Upper lobe of left lung (tissue), 6 donors: ENCODE measurements around the gene PHAF1. TPM values are rescaled to one million over a fixed set of nuclear protein-coding genes. Genes with fewer than 3 reads are reported as not detected.

Experiments
- ATAC-seq, 2 donors: fragments of 200-7000 bp; cut with Tn5 transposase; one replicate each; pipeline ENCODE4 v1.9.1; 2022; ENCODE audit warnings: mild to moderate bottlenecking in 2 of 2, moderate library complexity in 2 of 2; ENCODE audit not compliant: low FRiP score in 2 of 2
- DNase-seq, 2 donors: peaks; one replicate each; pipeline ENCODE4 v3.0.0-alpha.2; 2019 to 2020
- H3K27ac ChIP-seq, 4 donors: fragments of 200-600 bp; sonication (generic); one replicate each; pipeline ENCODE4 v1.5.1; 2016 to 2019
- H3K27me3 ChIP-seq, 4 donors: fragments of 200-600 bp; sonication (generic); one replicate each; pipeline ENCODE4 v1.5.1; 2017 to 2019
- H3K36me3 ChIP-seq, 4 donors: fragments of 200-600 bp; sonication (generic); one replicate each; pipeline ENCODE4 v1.5.1; 2016 to 2019
- H3K4me1 ChIP-seq, 4 donors: fragments of 200-600 bp; sonication (generic); one replicate each; pipeline ENCODE4 v1.5.1; 2018 to 2019
- H3K4me3 ChIP-seq, 4 donors: fragments of 200-600 bp; sonication (generic); one replicate each; pipeline ENCODE4 v1.5.1; 2017 to 2019; ENCODE audit warnings: mild to moderate bottlenecking in 2 of 4, moderate library complexity in 1 of 4
- H3K9me3 ChIP-seq, 4 donors: fragments of 200-600 bp; sonication (generic); one replicate each; pipeline ENCODE4 v1.5.1; 2018 to 2019
- CTCF ChIP-seq, 6 experiments: fragments of 450-650 bp in 4 of 6; fragments of 200-600 bp in 2 of 6; sonication (generic) in 2 of 6; IDR thresholded peaks; one replicate each; pipeline ENCODE4 v1.5.1; 2016 to 2019; ENCODE audit warnings: antibody characterized with exemption in 6 of 6
- EP300 ChIP-seq, 4 donors: sonication (generic); formaldehyde crosslinking; IDR thresholded peaks; one replicate each; pipeline ENCODE4 v1.5.1; 2017; ENCODE audit warnings: antibody characterized with exemption in 4 of 4, control low read depth in 2 of 4
- POLR2A ChIP-seq, 4 donors: fragments of 450-650 bp; IDR thresholded peaks; one replicate each; pipeline ENCODE4 v1.5.1; 2016 to 2017; ENCODE audit warnings: antibody characterized with exemption in 4 of 4, mild to moderate bottlenecking in 2 of 4
- POLR2AphosphoS5 ChIP-seq, 2 donors: sonication (generic); formaldehyde crosslinking; IDR thresholded peaks; one replicate each; pipeline ENCODE4 v1.5.1; 2017; ENCODE audit warnings: antibody characterized with exemption in 2 of 2
- WGBS, 2 donors: methylation state at CpG; one replicate each; pipeline ENCODE4 v1.1.5; 2017 to 2018; 5-methylcytosine and 5-hydroxymethylcytosine counted together
- total RNA-seq, 6 donors: library from RNA; depleted of rRNA in 4 of 6; stranded (reverse); fragments of >200 nt in 4 of 6; gene quantifications; one replicate each; pipeline versions ENCODE4 v1.1.0 to v1.2.1, GENCODE V29; 2016 to 2021
- donor health status: DM: no; HTN: no; CAD: no; lungs with moderate emphysema.
- donor health status: DM: no; HTN: yes; CAD: no; lungs with severe emphysema.

The PHAF1 gene
- total RNA-seq, 6 donors from 2014 or later = 16.0 to 32.3 (median 21.9) TPM

GRCh38 chr16:67165121-67166078 is 55.7 kb downstream of the PHAF1 start:
- TF ChIP-seq EP300 (IDR thresholded peaks at IDR 0.05) = no peak
- TF ChIP-seq CTCF (IDR thresholded peaks at IDR 0.05) = no peak
- TF ChIP-seq POLR2AphosphoS5 (IDR thresholded peaks at IDR 0.05) = no peak
- TF ChIP-seq POLR2A (IDR thresholded peaks at IDR 0.05) = no peak
- H3K27ac ChIP-seq = peak overlapping the region in 2 of 4 donors; percentile 53 to 54
- peaks cover 0 to 32% (median 10%) of the 10 kb centered on the region in 4 donors for H3K27me3 ChIP-seq
- H3K4me3 ChIP-seq = peak overlapping the region in 3 of 4 donors; percentile 22 to 45 (median 42)
- DNase-seq (peak in 1 of 2 donors; percentile 87), ATAC-seq (no peak)
- WGBS, 2 donors = 24 to 25% methylated on average over 6 to 68 of the region's 85 CpGs
- H3K4me1 ChIP-seq = peaks cover 54 to 69% (median 64%) of the 10 kb centered on the region in 4 donors
- H3K36me3 ChIP-seq = no peaks in the 10 kb centered on the region
- no peaks in the 10 kb centered on the region for H3K9me3 ChIP-seq

GRCh38 chr16:67166110-67166547 is 56.4 kb downstream of the PHAF1 start:
- TF ChIP-seq EP300 (IDR thresholded peaks at IDR 0.05) = no peak
- TF ChIP-seq POLR2AphosphoS5 (IDR thresholded peaks at IDR 0.05) = no peak
- TF ChIP-seq POLR2A (IDR thresholded peaks at IDR 0.05) = no peak
- TF ChIP-seq CTCF (IDR thresholded peaks at IDR 0.05) = no peak
- peaks cover 0 to 34% (median 10%) of the 10 kb centered on the region in 4 donors for H3K27me3 ChIP-seq
- no peaks in the 10 kb centered on the region for H3K9me3 ChIP-seq
- no peak for ATAC-seq
- no peak overlapping the region for H3K4me3 ChIP-seq
- H3K4me1 ChIP-seq = peaks cover 57 to 69% (median 64%) of the 10 kb centered on the region in 4 donors
- H3K27ac ChIP-seq = no peak overlapping the region
- 36 to 47% methylated on average over 15 to 18 of the region's 18 CpGs for whole genome bisulfite sequencing, 2 donors
- H3K36me3 ChIP-seq = no peaks in the 10 kb centered on the region
- DNase-seq = no peak

DNA sequence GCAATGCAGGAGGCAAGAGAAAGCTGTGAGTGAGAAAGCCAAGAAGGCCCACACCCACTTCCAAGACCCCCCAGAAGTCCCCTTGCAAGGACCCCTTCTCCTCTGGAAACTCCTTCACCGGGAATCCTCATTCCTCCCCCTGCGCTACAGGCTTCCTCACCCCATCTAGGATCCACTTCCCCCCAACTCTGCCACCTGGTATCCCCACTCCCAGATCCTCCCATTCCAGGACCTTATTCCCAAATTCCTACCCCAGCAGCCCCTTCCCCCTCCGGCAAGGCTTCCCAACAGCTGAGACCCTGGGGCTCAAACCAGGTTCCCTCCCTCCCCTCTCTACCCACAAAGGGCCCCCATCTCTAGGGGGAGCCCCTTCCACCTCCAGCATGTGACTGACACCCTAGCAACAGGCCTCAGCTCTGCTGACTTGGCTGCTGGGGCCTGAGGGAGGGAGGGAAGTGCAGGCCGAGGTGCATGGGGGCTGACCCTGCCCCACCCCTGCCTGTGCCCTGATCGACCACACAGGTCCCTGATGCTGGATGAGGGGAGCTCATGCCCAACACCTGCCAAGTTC is 56.9 kb downstream of the PHAF1 start:
- DNase-seq (no peak), ATAC-seq (no peak)
- peaks cover 55 to 69% (median 64%) of the 10 kb centered on the region in 4 donors for H3K4me1 ChIP-seq
- TF ChIP-seq EP300 (IDR thresholded peaks at IDR 0.05) (no peak), POLR2AphosphoS5 (IDR thresholded peaks at IDR 0.05) (no peak), CTCF (IDR thresholded peaks at IDR 0.05) (no peak), POLR2A (IDR thresholded peaks at IDR 0.05) (no peak)
- H3K27me3 ChIP-seq = peaks cover 0 to 34% (median 10%) of the 10 kb centered on the region in 4 donors
- no peaks in the 10 kb centered on the region for H3K36me3 ChIP-seq
- no peaks in the 10 kb centered on the region for H3K9me3 ChIP-seq
- 90 to 96% methylated on average over 3 to 5 of the region's 5 CpGs for WGBS, 2 donors
- no peak overlapping the region for H3K27ac ChIP-seq
- H3K4me3 ChIP-seq = no peak overlapping the region

GRCh38 chr16:67167588-67167987 is 57.8 kb downstream of the PHAF1 start:
- Histone ChIP-seq H3K36me3 (no peaks in the 10 kb centered on the region), H3K4me3 (no peak overlapping the region), H3K27me3 (peaks cover 0 to 33% (median 10%) of the 10 kb centered on the region in 4 donors), H3K9me3 (no peaks in the 10 kb centered on the region), H3K27ac (no peak overlapping the region), H3K4me1 (peaks cover 47 to 69% (median 66%) of the 10 kb centered on the region in 4 donors)
- no peak for TF ChIP-seq POLR2A (IDR thresholded peaks at IDR 0.05)
- TF ChIP-seq EP300 (IDR thresholded peaks at IDR 0.05) = no peak
- no peak for TF ChIP-seq POLR2AphosphoS5 (IDR thresholded peaks at IDR 0.05)
- no peak for TF ChIP-seq CTCF (IDR thresholded peaks at IDR 0.05)
- WGBS, 2 donors = 78 to 95% methylated on average over 5 to 7 of the region's 7 CpGs
- ATAC-seq (no peak), DNase-seq (peak in 1 of 2 donors; percentile 59)
